CD4-positive, alpha-beta T cell treated with Interleukin-12 subunit alpha and Interleukin-12 subunit beta, for 1 hour (primary cell): ENCODE results near the gene NUCB1.

Experiments used
- DNase-seq: peaks from one replicate; pipeline ENCODE4 v3.0.0-alpha.2; 2020

Gene NUCB1

GRCh38 chr19:48938256-48938655 lies 38.1 kb downstream of the NUCB1 start:
- DNase-seq, result no peak

- no peak for DNase-seq
Measured at GRCh38 chr19:48940902-48941301, 40.8 kb downstream of the NUCB1 start.

GRCh38 chr19:48943081-48943480 lies 43.0 kb downstream of the NUCB1 start:
- no peak for DNase-seq

GRCh38 chr19:48945415-48945814 lies 45.3 kb downstream of the NUCB1 start:
- DNase-seq, result no peak

GRCh38 chr19:48945817-48946216 lies 45.7 kb downstream of the NUCB1 start:
- no peak for DNase-seq

GRCh38 chr19:48946463-48947257 lies 46.5 kb downstream of the NUCB1 start:
- no peak for DNase-seq

- DNase-seq, result no peak
Measured at GRCh38 chr19:48947258-48947542, 47.1 kb downstream of the NUCB1 start.

- DNase-seq, result no peak
Measured at GRCh38 chr19:48950159-48950558, 50.0 kb downstream of the NUCB1 start.

- DNase-seq, result no peak
Measured at GRCh38 chr19:48950830-48951519, 50.9 kb downstream of the NUCB1 start.

GRCh38 chr19:48953141-48953540 lies 53.0 kb downstream of the NUCB1 start:
- no peak for DNase-seq

- no peak for DNase-seq
Measured at GRCh38 chr19:48953990-48954594, 54.0 kb downstream of the NUCB1 start.

- DNase-seq, result peak; percentile 88
Measured at GRCh38 chr19:48954595-48955307, 54.6 kb downstream of the NUCB1 start, which contains the start of gene BAX. BAX (plus strand) TSS chr19:48954875; CDS start chr19:48954929, 54 bp downstream.

GRCh38 chr19:48955308-48955958 lies 55.3 kb downstream of the NUCB1 start:
- DNase-seq, result no peak

GRCh38 chr19:48958006-48958405 lies 57.9 kb downstream of the NUCB1 start:
- DNase-seq, result no peak

- no peak for DNase-seq
Measured at GRCh38 chr19:48959341-48960239, 59.5 kb downstream of the NUCB1 start.

- DNase-seq, result no peak
Measured at GRCh38 chr19:48961051-48961649, 61.0 kb downstream of the NUCB1 start.

GRCh38 chr19:48961673-48962028 lies 61.5 kb downstream of the NUCB1 start:
- no peak for DNase-seq

GRCh38 chr19:48962029-48962848 lies 62.1 kb downstream of the NUCB1 start:
- DNase-seq, result peak; percentile 50

- DNase-seq, result no peak
Measured at GRCh38 chr19:48962849-48963165, 62.7 kb downstream of the NUCB1 start.

GRCh38 chr19:48963371-48964204 lies 63.5 kb downstream of the NUCB1 start:
- peak; percentile 59 for DNase-seq
